Breast epithelium (tissue), 4 donors: ENCODE results near the gene MED31. TPM values are rescaled to one million over a fixed set of nuclear protein-coding genes. Genes with fewer than 3 reads are reported as not detected.

Source experiments
- DNase-seq, 2 donors: peaks; one replicate each; pipeline ENCODE4 v3.0.0-alpha.2; 2019; ENCODE audit warnings: low spot score in 2 of 2
- H3K27ac ChIP-seq, 2 donors: fragments of 200-600 bp; sonication (generic) in 1 of 2; one replicate each; pipeline ENCODE4 v1.5.1; 2016 to 2019; ENCODE audit warnings: mild to moderate bottlenecking in 1 of 2
- H3K27me3 ChIP-seq, 2 donors: fragments of 200-600 bp; sonication (generic) in 1 of 2; one replicate each; pipeline versions ENCODE4 v1.5.1 to v1.6.0; 2017 to 2019; ENCODE audit warnings: control low read depth in 1 of 2, mild to moderate bottlenecking in 1 of 2
- H3K36me3 ChIP-seq: fragments of 200-600 bp; one replicate; pipeline ENCODE4 v1.5.1; 2019
- H3K4me1 ChIP-seq, 2 donors: fragments of 200-600 bp; sonication (generic); one replicate each; pipeline ENCODE4 v1.5.1; 2016 to 2019; ENCODE audit warnings: control low read depth in 1 of 2
- H3K4me3 ChIP-seq, 3 donors: fragments of 200-600 bp; sonication (generic); 1 replicate in 2 of 3; 2 replicates in 1 of 3; pipeline ENCODE4 v1.5.1; 2016 to 2019; ENCODE audit warnings: mild to moderate bottlenecking in 3 of 3, moderate library complexity in 2 of 3
- H3K9me3 ChIP-seq, 2 donors: fragments of 200-600 bp; sonication (generic) in 1 of 2; one replicate each; pipeline ENCODE4 v1.5.1; 2016 to 2019; ENCODE audit warnings: control low read depth in 1 of 2
- CTCF ChIP-seq, 3 donors: fragments of 450-650 bp; IDR thresholded peaks; one replicate each; pipeline ENCODE4 v1.5.1; 2016 to 2017; ENCODE audit warnings: antibody characterized with exemption in 3 of 3, mild to moderate bottlenecking in 3 of 3, moderate library complexity in 3 of 3
- POLR2A ChIP-seq: fragments of 450-650 bp; IDR thresholded peaks from one replicate; pipeline ENCODE4 v1.6.1; 2016; ENCODE audit warnings: antibody characterized with exemption, mild to moderate bottlenecking, moderate library complexity
- POLR2AphosphoS5 ChIP-seq, 3 donors: sonication (generic); formaldehyde crosslinking; IDR thresholded peaks; one replicate each; pipeline ENCODE4 v1.6.1; 2017; ENCODE audit warnings: antibody characterized with exemption in 3 of 3
- intact Hi-C: fragments of 100-400 bp; cut with DNase I; formaldehyde crosslinking; loops from one replicate; pipeline ENCODE4 v1.15.1; 2023; ENCODE audit warnings: low total_unique reads
- total RNA-seq, 3 donors: library from RNA; depleted of rRNA; stranded (reverse); fragments of >200 nt; gene quantifications; one replicate each; pipeline ENCODE4 v1.1.0, GENCODE V29; 2016

Gene MED31
- total RNA-seq, 3 donors from 2014 or later, result 5.4 to 13.4 (median 12.9) TPM

- intact Hi-C loops, result no loop called here
Observed at GRCh38 chr17:6677158-6677831, 25.9 kb upstream of the MED31 start.

GRCh38 chr17:6676802-6677157 is 25.4 kb upstream of the MED31 start:
- DNase-seq, result no peak
- Histone ChIP-seq H3K36me3 (no peaks in the 10 kb centered on the region), H3K27me3 (no peaks in the 10 kb centered on the region), H3K27ac (peak overlapping the region in 1 of 2 donors; percentile 69), H3K4me3 (no peak overlapping the region), H3K9me3 (no peaks in the 10 kb centered on the region), H3K4me1 (no peaks in the 10 kb centered on the region)
- intact Hi-C loops, result no loop called here
- TF ChIP-seq POLR2AphosphoS5 (IDR thresholded peaks at IDR 0.05) (no peak), POLR2A (no peak), CTCF (IDR thresholded peaks at IDR 0.05) (no peak)

More at GRCh38 chr17:6677158-6677831, 25.9 kb upstream of the MED31 start:
- Histone ChIP-seq H3K4me3 (no peak overlapping the region), H3K36me3 (no peaks in the 10 kb centered on the region), H3K9me3 (no peaks in the 10 kb centered on the region), H3K27ac (peak overlapping the region in 1 of 2 donors; percentile 69), H3K27me3 (no peaks in the 10 kb centered on the region), H3K4me1 (no peaks in the 10 kb centered on the region)
- TF ChIP-seq CTCF (IDR thresholded peaks at IDR 0.05) (no peak), POLR2AphosphoS5 (IDR thresholded peaks at IDR 0.05) (no peak), POLR2A (no peak)
- no peak for DNase-seq

- H3K9me3 ChIP-seq, result no peaks in the 10 kb centered on the region
- no peaks in the 10 kb centered on the region for H3K4me1 ChIP-seq
- intact Hi-C loops, result no loop called here
- no peaks in the 10 kb centered on the region for H3K36me3 ChIP-seq
- TF ChIP-seq POLR2A, result no peak
- no peak for TF ChIP-seq POLR2AphosphoS5 (IDR thresholded peaks at IDR 0.05)
- no peak for TF ChIP-seq CTCF (IDR thresholded peaks at IDR 0.05)
- H3K4me3 ChIP-seq, result no peak overlapping the region
- H3K27me3 ChIP-seq, result no peaks in the 10 kb centered on the region
- no peak overlapping the region for H3K27ac ChIP-seq
- DNase-seq, result no peak
Observed at GRCh38 chr17:6675201-6675825, 23.9 kb upstream of the MED31 start.

GRCh38 chr17:6674586-6674985 is 23.2 kb upstream of the MED31 start:
- H3K27me3 ChIP-seq, result no peaks in the 10 kb centered on the region

More at GRCh38 chr17:6674586-6674985, 23.2 kb upstream of the MED31 start:
- Histone ChIP-seq H3K36me3 (no peaks in the 10 kb centered on the region), H3K4me3 (no peak overlapping the region), H3K27ac (no peak overlapping the region), H3K9me3 (no peaks in the 10 kb centered on the region), H3K4me1 (no peaks in the 10 kb centered on the region)
- no peak for DNase-seq
- intact Hi-C loops, result no loop called here
- TF ChIP-seq CTCF (IDR thresholded peaks at IDR 0.05), result no peak
- no peak for TF ChIP-seq POLR2A
- no peak for TF ChIP-seq POLR2AphosphoS5 (IDR thresholded peaks at IDR 0.05)
